ENCODE data around the gene HSPB6.

- TF ChIP-seq CTCF (IDR thresholded peaks at IDR 0.05; ENCODE audit: insufficient read depth, low read length, poor library complexity, severe bottlenecking) = no peak
- no peak for TF ChIP-seq EZH2phosphoT487 (conservative IDR thresholded peaks at IDR 0.05; ENCODE audit: low read length)
These were observed 23.4 kb downstream of the HSPB6 start for GRCh38 chr19:35733180-35734125.

All from SU-DHL-6 (cell line).